NCI-H2171 treated with DMSO at 0.1 percent for 48 hours (cell line): ENCODE measurements around the gene RLN1.
"Not testable (repeated sequence)": the region's sequence is repeated elsewhere in the genome, so short reads cannot be mapped to it uniquely, and the experiment has no call there.

Experiments
- DNase-seq: peaks from one replicate; lab custom pipeline; 2025; lab: John Stamatoyannopoulos, UW

RLN1 gene

GRCh38 chr9:5321601-5322000, 18.1 kb downstream of the RLN1 start:
- not testable (repeated sequence) for DNase-seq

GRCh38 chr9:5321058-5321457, 18.6 kb downstream of the RLN1 start:
- DNase-seq, result no peak

GRCh38 chr9:5316406-5316805, 23.3 kb downstream of the RLN1 start:
- not testable (repeated sequence) for DNase-seq

GRCh38 chr9:5315187-5315923, 24.3 kb downstream of the RLN1 start:
- DNase-seq, result no peak

GRCh38 chr9:5310851-5311250, 28.8 kb downstream of the RLN1 start:
- no peak for DNase-seq

- no peak for DNase-seq
Observed at GRCh38 chr9:5305741-5306140, 33.9 kb downstream of the RLN1 start.

GRCh38 chr9:5303840-5304795, 35.6 kb downstream of the RLN1 start, which contains the start of gene RLN2:
Gene RLN2, minus strand, starts transcription at chr9:5304716. Its CDS starts 136 bp downstream, at chr9:5304580.
- DNase-seq, result not testable (repeated sequence)

- no peak for DNase-seq
Observed at GRCh38 chr9:5301544-5301943, 38.1 kb downstream of the RLN1 start.

GRCh38 chr9:5292141-5292540, 47.5 kb downstream of the RLN1 start:
- DNase-seq, result no peak

- no peak for DNase-seq
Observed at GRCh38 chr9:5288591-5288990, 51.1 kb downstream of the RLN1 start.

GRCh38 chr9:5286262-5286661, 53.4 kb downstream of the RLN1 start:
- no peak for DNase-seq
